ENCODE results near the gene UGT2B11.
"Not testable (repeated sequence)": the region's sequence is repeated elsewhere in the genome, so short reads cannot be mapped to it uniquely, and the experiment has no call there.

UGT2B11 gene

DNA sequence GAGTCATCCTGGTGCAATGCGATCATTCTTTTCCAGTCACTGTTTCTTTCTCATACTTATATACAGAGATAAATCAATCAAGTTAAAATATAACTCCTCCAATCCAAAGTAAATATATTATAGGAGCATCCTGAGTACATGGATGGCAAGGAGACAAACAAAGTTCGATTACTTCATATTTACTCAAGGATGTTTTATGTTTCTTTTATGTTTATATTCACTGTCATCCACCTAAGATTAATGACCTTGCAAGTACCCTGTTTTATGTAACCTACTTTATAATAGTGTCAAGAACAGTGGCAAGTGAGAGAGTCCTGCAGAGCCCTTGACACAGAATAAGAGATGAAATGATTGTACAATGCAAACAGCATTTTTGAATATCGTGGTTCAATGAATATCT lies at the start of gene UGT2B11:
TSS of gene UGT2B11 (minus strand) at position 33 of the 400 bp plus-strand sequence. CDS start at position 7, 26 bp downstream.
- DNase-seq (ENCODE audit: low spot score): no peak
- in situ Hi-C loops (cut with MboI; ENCODE audit: low sequenced_read_pairs, unreplicated experiment): no loop called here
- TF ChIP-seq CTCF (IDR thresholded peaks at IDR 0.05; ENCODE audit: borderline replicate concordance, control extremely low read depth, extremely low read depth, insufficient read depth, missing control alignments): no peak

DNA sequence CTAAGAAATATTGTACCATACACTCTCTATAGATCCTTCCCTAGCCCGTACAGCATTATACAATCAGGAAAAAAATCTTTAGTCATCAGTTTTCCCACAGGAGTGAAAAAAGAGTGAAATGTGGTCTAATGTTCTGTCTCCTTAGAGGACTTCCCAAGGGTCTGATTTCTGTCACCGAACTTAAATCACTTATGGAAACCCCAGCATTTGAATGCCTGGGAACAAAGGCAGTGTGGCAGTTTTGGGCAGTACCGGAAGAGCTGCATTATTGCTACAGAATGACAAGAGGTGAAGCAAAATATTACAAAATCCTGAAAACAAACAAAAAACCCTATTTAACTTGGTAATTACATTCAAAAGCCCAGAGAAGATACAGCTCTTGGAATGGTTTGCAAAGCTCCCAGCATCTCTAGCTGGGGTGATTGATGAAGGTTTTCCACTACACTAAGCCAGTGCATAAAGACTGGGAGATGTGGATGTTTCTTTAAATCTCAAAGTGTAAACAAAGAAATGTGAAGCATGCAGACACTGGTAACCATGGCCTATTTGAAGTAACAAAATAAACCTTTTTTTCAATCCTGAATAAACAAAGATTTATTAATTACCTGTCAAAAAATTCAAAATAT lies 38.7 kb upstream of the UGT2B11 start:
- in situ Hi-C loops (cut with MboI; ENCODE audit: low sequenced_read_pairs, unreplicated experiment); DNase-seq (ENCODE audit: low spot score): not testable (repeated sequence)

DNA sequence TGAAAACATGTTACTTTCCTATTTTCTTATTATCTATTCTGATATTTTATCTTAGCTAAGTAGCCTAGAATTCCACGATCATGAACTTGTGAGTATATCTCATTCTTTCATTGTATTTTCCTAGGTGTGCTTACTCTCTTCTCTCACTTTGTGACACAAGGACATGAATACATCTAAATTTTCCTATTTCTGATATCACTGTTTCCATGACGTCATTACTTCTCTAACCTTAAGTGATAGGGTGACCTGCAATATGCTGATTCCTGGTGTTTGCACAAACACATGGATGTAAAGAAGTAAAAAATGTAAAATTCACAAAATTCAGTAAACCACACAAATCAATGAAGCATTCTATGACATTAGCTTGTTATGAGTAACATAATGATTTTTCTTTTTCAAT lies 36.3 kb upstream of the UGT2B11 start:
- in situ Hi-C loops (cut with MboI; ENCODE audit: low sequenced_read_pairs, unreplicated experiment); DNase-seq (ENCODE audit: low spot score): not testable (repeated sequence)

GRCh38 chr4:69242562-69243240 lies 28.2 kb upstream of the UGT2B11 start:
- DNase-seq (ENCODE audit: low spot score); in situ Hi-C loops (cut with MboI; ENCODE audit: low sequenced_read_pairs, unreplicated experiment): not testable (repeated sequence)

GRCh38 chr4:69241746-69242145 lies 27.2 kb upstream of the UGT2B11 start:
- DNase-seq (ENCODE audit: low spot score); in situ Hi-C loops (cut with MboI; ENCODE audit: low sequenced_read_pairs, unreplicated experiment): not testable (repeated sequence)

DNA sequence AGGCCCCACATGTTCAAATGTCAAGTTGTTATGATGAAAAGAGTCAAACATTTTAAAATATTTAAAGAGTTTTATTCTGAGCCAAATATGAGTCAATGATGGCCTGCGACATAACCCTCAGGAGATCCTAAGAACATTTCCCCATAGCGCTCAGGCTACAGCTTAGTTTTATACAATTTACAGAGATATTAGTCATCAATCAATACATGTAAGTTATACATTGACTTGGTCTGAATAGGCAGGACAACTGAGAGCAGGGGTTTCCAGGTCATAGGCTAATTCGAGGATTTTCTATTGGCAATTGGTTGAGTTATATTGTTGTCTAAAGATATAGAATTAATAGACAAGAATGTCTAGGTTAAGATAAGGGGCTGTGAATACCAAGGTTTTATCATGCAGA lies 26.2 kb upstream of the UGT2B11 start:
- in situ Hi-C loops (cut with MboI; ENCODE audit: low sequenced_read_pairs, unreplicated experiment); DNase-seq (ENCODE audit: low spot score): not testable (repeated sequence)

GRCh38 chr4:69239557-69240168 lies 25.1 kb upstream of the UGT2B11 start:
- no peak for DNase-seq (ENCODE audit: low spot score)
- in situ Hi-C loops (cut with MboI; ENCODE audit: low sequenced_read_pairs, unreplicated experiment): no loop called here
- TF ChIP-seq CTCF (IDR thresholded peaks at IDR 0.05; ENCODE audit: borderline replicate concordance, control extremely low read depth, extremely low read depth, insufficient read depth, missing control alignments): no peak

DNA sequence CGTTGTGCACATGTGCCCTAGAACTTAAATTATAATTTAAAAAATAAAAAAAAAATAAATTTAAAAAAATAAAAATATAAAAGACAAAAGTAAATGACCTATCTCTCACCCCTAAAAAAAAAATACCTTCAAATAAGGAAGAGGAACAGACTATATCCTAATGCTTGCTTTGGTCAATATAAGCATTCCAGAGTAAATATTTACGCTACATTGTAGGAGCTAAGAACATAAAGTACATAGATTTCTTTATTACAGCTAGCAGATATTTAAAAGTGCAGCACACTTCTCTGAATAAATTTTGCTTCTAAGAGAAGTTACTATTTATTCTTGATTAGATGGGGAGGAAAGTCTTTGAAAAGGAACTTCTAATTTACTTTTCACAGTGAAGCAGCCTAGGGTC lies 24.5 kb upstream of the UGT2B11 start:
- in situ Hi-C loops (cut with MboI; ENCODE audit: low sequenced_read_pairs, unreplicated experiment): no loop called here
- DNase-seq (ENCODE audit: low spot score): no peak
- no peak for TF ChIP-seq CTCF (IDR thresholded peaks at IDR 0.05; ENCODE audit: borderline replicate concordance, control extremely low read depth, extremely low read depth, insufficient read depth, missing control alignments)

DNA sequence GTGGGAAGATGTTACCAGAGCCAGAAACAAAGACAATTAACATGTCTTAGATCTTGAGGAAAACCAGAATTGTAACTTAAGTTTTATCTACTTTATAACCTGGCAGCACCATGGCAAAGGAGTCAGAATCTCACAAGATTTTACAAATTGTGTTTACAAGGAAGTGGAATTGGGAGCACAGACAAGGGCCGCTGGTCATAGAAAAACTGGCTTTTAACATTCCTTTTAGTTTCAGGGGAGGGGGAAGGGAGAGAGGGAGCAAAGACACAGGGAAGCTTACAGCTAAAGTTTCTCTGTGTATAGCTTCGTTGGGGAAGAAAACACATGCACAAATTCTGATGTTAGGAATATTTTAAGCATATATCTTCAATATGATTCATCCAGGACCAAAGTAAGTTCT lies 10.3 kb upstream of the UGT2B11 start:
- no peak for TF ChIP-seq CTCF (IDR thresholded peaks at IDR 0.05; ENCODE audit: borderline replicate concordance, control extremely low read depth, extremely low read depth, insufficient read depth, missing control alignments)
- no peak for DNase-seq (ENCODE audit: low spot score)
- in situ Hi-C loops (cut with MboI; ENCODE audit: low sequenced_read_pairs, unreplicated experiment): no loop called here

GRCh38 chr4:69223277-69223676 lies 8.7 kb upstream of the UGT2B11 start:
- in situ Hi-C loops (cut with MboI; ENCODE audit: low sequenced_read_pairs, unreplicated experiment); DNase-seq (ENCODE audit: low spot score): not testable (repeated sequence)

- DNase-seq (ENCODE audit: low spot score); in situ Hi-C loops (cut with MboI; ENCODE audit: low sequenced_read_pairs, unreplicated experiment): not testable (repeated sequence)
Observed at GRCh38 chr4:69218491-69218890, 3.9 kb upstream of the UGT2B11 start.

All from GM13976 (cell line).